ENCODE results near the gene OLAH. TPM values are rescaled to one million over a fixed set of nuclear protein-coding genes. Genes with fewer than 3 reads are reported as not detected.

Gene OLAH
- polyA plus RNA-seq, 3 donors, result 0.09 TPM; not detected in 2

DNA sequence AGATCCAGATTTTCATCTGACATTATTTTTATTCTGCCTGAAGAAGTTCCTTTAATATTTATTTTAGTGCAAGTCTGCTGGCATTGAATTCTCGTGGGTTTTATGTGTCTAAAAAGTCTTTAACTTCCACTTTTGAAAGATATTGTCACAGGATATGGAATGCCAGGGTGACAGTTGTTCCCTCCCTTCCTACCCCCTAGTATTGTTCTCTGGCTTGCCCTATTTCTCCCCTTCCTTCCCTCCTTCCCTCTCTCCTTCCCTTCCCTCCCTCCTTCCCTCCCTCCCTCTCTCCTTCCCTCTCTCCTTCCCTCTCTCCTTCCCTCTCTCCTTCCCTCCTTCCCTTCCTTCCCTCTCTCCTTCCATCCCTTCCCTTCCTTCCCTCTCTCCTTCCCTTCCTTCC lies 14.9 kb downstream of the OLAH start:
- H3K4me3 ChIP-seq (replicated peaks in 1 of 3; ENCODE audit: low read depth in 2 of 3, low read length in 3 of 3), result no peak overlapping the region
- H3K27me3 ChIP-seq (ENCODE audit: control insufficient read depth in 2 of 2, insufficient read depth in 2 of 2, low read length in 2 of 2), result no peaks in the 10 kb centered on the region
- WGBS (ENCODE audit: insufficient coverage), result no CpG with 5 or more reads among the region's 1 CpG
- H4K20me1 ChIP-seq (ENCODE audit: insufficient read depth, low read length), result no peaks in the 10 kb centered on the region
- peaks cover 10 to 23% (median 18%) of the 10 kb centered on the region in 7 donors for H3K9me3 Mint-ChIP-seq
- no peak overlapping the region for H3K4me3 Mint-ChIP-seq
- H3K4me1 ChIP-seq (ENCODE audit: control insufficient read depth in 1 of 2, insufficient read depth in 2 of 2, low read length in 2 of 2), result no peaks in the 10 kb centered on the region
- DNase-seq, result no peak
- H3K79me2 ChIP-seq (ENCODE audit: insufficient read depth, low read length), result no peaks in the 10 kb centered on the region
- H3K4me2 ChIP-seq (replicated peaks; ENCODE audit: extremely low read depth, low read length, poor library complexity, severe bottlenecking), result no peak overlapping the region
- no peaks in the 10 kb centered on the region for H3K36me3 Mint-ChIP-seq
- H3K9me3 ChIP-seq (replicated peaks in 1 of 2; ENCODE audit: control insufficient read depth in 1 of 2, insufficient read depth in 1 of 2, low read length in 2 of 2), result peaks cover 0 to 5% of the 10 kb centered on the region in 2 donors
- no peak overlapping the region for H2AFZ ChIP-seq (ENCODE audit: insufficient read depth, low read depth, low read length, poor library complexity, severe bottlenecking)
- H3K36me3 ChIP-seq (replicated peaks in 1 of 2; ENCODE audit: control insufficient read depth in 1 of 2, insufficient read depth in 2 of 2, low read length in 2 of 2), result no peaks in the 10 kb centered on the region
- peaks cover 5 to 9% (median 6%) of the 10 kb centered on the region in 3 donors for H3K27me3 Mint-ChIP-seq (ENCODE audit: low read depth in 3 of 3)
- H3K9ac ChIP-seq (ENCODE audit: insufficient read depth, low read length, poor library complexity, severe bottlenecking), result no peak overlapping the region
- no peak overlapping the region for H3K27ac ChIP-seq (ENCODE audit: low read depth in 1 of 2, low read length in 2 of 2)
- intact Hi-C loops (cut with micrococcal nuclease), result no loop called here
- H3K27ac Mint-ChIP-seq, result no peak overlapping the region
- H3K4me1 Mint-ChIP-seq, result no peaks in the 10 kb centered on the region
- TF ChIP-seq CTCF (IDR thresholded peaks at IDR 0.05), result no peak

DNA sequence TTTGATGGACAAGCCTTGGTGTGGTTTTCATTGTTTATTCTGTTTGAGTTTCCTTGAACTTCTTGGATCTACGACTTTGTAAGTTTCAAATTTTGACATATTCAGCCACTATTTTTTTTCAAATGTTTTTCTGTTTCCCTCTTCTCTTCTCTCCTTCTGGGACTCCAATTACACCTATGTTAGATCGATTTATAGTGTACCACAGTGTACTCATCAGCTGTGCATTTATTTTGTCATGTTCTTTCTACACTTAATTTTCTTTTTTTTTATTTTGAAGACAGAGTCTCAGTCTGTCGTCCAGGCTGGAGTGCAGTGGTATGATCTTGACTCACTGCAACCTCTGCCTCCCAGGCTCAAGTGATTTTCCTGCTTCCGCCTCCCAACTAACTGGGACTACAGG lies 16.2 kb downstream of the OLAH start:
- no peak for TF ChIP-seq CTCF (IDR thresholded peaks at IDR 0.05)
- H3K27ac ChIP-seq (ENCODE audit: low read depth in 1 of 2, low read length in 2 of 2), result no peak overlapping the region
- no peaks in the 10 kb centered on the region for H3K4me1 ChIP-seq (ENCODE audit: control insufficient read depth in 1 of 2, insufficient read depth in 2 of 2, low read length in 2 of 2)
- H3K36me3 ChIP-seq (replicated peaks in 1 of 2; ENCODE audit: control insufficient read depth in 1 of 2, insufficient read depth in 2 of 2, low read length in 2 of 2), result no peaks in the 10 kb centered on the region
- intact Hi-C loops (cut with micrococcal nuclease), result no loop called here
- H3K9ac ChIP-seq (ENCODE audit: insufficient read depth, low read length, poor library complexity, severe bottlenecking), result no peak overlapping the region
- Mint-ChIP-seq H3K27me3 (ENCODE audit: low read depth in 3 of 3) (peaks cover 2 to 6% (median 4%) of the 10 kb centered on the region in 3 donors), H3K9me3 (peaks cover 10 to 26% (median 19%) of the 10 kb centered on the region in 7 donors), H3K36me3 (no peaks in the 10 kb centered on the region), H3K4me1 (no peaks in the 10 kb centered on the region), H3K4me3 (no peak overlapping the region), H3K27ac (no peak overlapping the region)
- no peaks in the 10 kb centered on the region for H3K79me2 ChIP-seq (ENCODE audit: insufficient read depth, low read length)
- no peak overlapping the region for H2AFZ ChIP-seq (ENCODE audit: insufficient read depth, low read depth, low read length, poor library complexity, severe bottlenecking)
- no peaks in the 10 kb centered on the region for H3K27me3 ChIP-seq (ENCODE audit: control insufficient read depth in 2 of 2, insufficient read depth in 2 of 2, low read length in 2 of 2)
- H4K20me1 ChIP-seq (ENCODE audit: insufficient read depth, low read length), result no peaks in the 10 kb centered on the region
- no peak for DNase-seq
- no peak overlapping the region for H3K4me2 ChIP-seq (replicated peaks; ENCODE audit: extremely low read depth, low read length, poor library complexity, severe bottlenecking)
- no peak overlapping the region for H3K4me3 ChIP-seq (replicated peaks in 1 of 3; ENCODE audit: low read depth in 2 of 3, low read length in 3 of 3)
- WGBS (ENCODE audit: insufficient coverage), result no CpG with 5 or more reads among the region's 4 CpGs
- peaks cover 0 to 5% of the 10 kb centered on the region in 2 donors for H3K9me3 ChIP-seq (replicated peaks in 1 of 2; ENCODE audit: control insufficient read depth in 1 of 2, insufficient read depth in 1 of 2, low read length in 2 of 2)

Measured in CD14-positive monocyte (primary cell).